Osteoblast (primary cell): ENCODE measurements around the gene SPANXD. TPM values are rescaled to one million over a fixed set of nuclear protein-coding genes. Genes with fewer than 3 reads are reported as not detected.

ENCODE experiments used
- DNase-seq: peaks from one replicate; pipeline ENCODE4 v3.0.0; 2011; ENCODE audit warnings: low spot score, mixed read lengths; ENCODE audit not compliant: insufficient read length; ENCODE audit errors: missing footprints
- H2AFZ ChIP-seq: 2 replicates; pipeline ENCODE4 v1.6.0; 2011; ENCODE audit warnings: mild to moderate bottlenecking, low read length
- H3K27ac ChIP-seq: 2 replicates; pipeline ENCODE4 v1.5.1; 2011; ENCODE audit warnings: mild to moderate bottlenecking, low read depth, low read length, moderate library complexity
- H3K27me3 ChIP-seq: 2 replicates; pipeline ENCODE4 v1.6.0; 2012; ENCODE audit warnings: mild to moderate bottlenecking, control low read depth, inconsistent platforms, low read length, moderate library complexity; ENCODE audit not compliant: insufficient read depth
- H3K36me3 ChIP-seq: 2 replicates; pipeline ENCODE4 v1.5.1; 2011; ENCODE audit warnings: mild to moderate bottlenecking, low read length, control low read depth, moderate library complexity; ENCODE audit not compliant: insufficient read depth
- H3K4me1 ChIP-seq: 2 replicates; pipeline ENCODE4 v1.5.1; 2011; ENCODE audit warnings: mild to moderate bottlenecking, low read length, control low read depth, moderate library complexity; ENCODE audit not compliant: insufficient read depth
- H3K4me2 ChIP-seq: 2 replicates; pipeline ENCODE4 v1.6.0; 2011; ENCODE audit warnings: mild to moderate bottlenecking, low read length; ENCODE audit not compliant: insufficient read depth
- H3K4me3 ChIP-seq: fragments of 200-600 bp; sonication (generic); 3 replicates; pipeline ENCODE4 v1.5.1; 2012; ENCODE audit warnings: mild to moderate bottlenecking, low read length, inconsistent platforms; ENCODE audit not compliant: insufficient read depth
- H3K79me2 ChIP-seq: 2 replicates; pipeline ENCODE4 v1.6.0; 2012; ENCODE audit warnings: mild to moderate bottlenecking, low read length, control low read depth, inconsistent platforms; ENCODE audit not compliant: insufficient read depth
- H3K9me3 ChIP-seq: 2 replicates; pipeline ENCODE4 v1.5.1; 2011; ENCODE audit warnings: low read depth, low read length, control low read depth
- H4K20me1 ChIP-seq: 2 replicates; pipeline ENCODE4 v1.6.0; 2012; ENCODE audit warnings: mild to moderate bottlenecking, low read length, control low read depth; ENCODE audit not compliant: insufficient read depth
- total RNA-seq: library from RNA; depleted of rRNA; stranded (reverse); fragments of >200 nt; gene quantifications from 2 replicates; pipeline ENCODE4 v1.2.3, GENCODE V29; 2012
- TF ChIP-seq, protein P1 (sequence below): IDR thresholded peaks from 2 replicates; pipeline ENCODE4 v1.5.1; 2011; ENCODE audit warnings: mild to moderate bottlenecking, low read depth, low read length, moderate library complexity; ENCODE audit errors: extremely low read depth

SPANXD gene
- total RNA-seq, 1 donor: not detected

DNA sequence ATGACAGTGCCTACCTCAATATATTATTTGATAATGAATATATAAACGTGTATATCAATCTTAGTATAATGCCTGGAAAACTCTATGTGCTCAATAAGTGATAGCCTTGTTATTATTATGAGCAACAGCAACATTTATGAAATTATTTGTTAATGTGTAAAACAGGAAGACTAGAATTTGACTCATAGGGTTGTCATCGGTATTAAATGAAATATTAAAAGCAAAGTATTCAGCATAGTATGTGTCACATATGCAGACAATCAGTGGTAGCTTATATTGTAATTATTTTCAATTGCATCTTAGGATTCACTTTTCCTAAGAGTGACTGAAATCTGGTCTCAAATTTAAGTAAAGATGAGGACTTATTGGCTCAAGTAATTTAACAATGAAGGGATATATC, 24.6 kb downstream of the SPANXD start:
- H2AFZ ChIP-seq: no peak overlapping the region
- peaks cover 2% of the 10 kb centered on the region for H3K9me3 ChIP-seq
- H3K79me2 ChIP-seq: no peaks in the 10 kb centered on the region
- no peaks in the 10 kb centered on the region for H4K20me1 ChIP-seq
- TF ChIP-seq, protein P1, sequence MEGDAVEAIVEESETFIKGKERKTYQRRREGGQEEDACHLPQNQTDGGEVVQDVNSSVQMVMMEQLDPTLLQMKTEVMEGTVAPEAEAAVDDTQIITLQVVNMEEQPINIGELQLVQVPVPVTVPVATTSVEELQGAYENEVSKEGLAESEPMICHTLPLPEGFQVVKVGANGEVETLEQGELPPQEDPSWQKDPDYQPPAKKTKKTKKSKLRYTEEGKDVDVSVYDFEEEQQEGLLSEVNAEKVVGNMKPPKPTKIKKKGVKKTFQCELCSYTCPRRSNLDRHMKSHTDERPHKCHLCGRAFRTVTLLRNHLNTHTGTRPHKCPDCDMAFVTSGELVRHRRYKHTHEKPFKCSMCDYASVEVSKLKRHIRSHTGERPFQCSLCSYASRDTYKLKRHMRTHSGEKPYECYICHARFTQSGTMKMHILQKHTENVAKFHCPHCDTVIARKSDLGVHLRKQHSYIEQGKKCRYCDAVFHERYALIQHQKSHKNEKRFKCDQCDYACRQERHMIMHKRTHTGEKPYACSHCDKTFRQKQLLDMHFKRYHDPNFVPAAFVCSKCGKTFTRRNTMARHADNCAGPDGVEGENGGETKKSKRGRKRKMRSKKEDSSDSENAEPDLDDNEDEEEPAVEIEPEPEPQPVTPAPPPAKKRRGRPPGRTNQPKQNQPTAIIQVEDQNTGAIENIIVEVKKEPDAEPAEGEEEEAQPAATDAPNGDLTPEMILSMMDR: no peak
- no peak overlapping the region for H3K27ac ChIP-seq
- H3K4me3 ChIP-seq: no peak overlapping the region
- H3K4me1 ChIP-seq: no peaks in the 10 kb centered on the region
- DNase-seq: no peak
- H3K4me2 ChIP-seq: no peak overlapping the region
- no peaks in the 10 kb centered on the region for H3K36me3 ChIP-seq
- no peaks in the 10 kb centered on the region for H3K27me3 ChIP-seq

DNA sequence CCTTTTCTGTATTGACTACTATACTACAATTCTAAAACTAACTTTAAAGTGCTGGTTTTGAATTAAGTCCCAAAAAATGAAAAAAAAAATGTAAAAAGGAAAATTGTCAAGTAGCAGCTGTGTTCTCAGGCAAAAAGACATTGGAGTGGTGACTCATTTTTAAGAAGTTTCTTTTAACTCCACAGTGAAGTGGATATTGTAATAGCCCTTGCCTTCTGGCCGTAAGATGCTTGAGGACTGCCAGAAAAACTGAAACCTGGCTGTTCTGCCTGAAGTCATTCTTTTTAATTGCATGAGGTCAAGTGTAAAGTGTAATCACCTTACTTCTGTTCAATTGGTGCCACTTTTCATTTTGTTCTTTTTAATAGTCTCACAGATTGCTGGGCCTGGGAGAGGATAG, 28.9 kb downstream of the SPANXD start:
- Histone ChIP-seq H3K9me3 (peaks cover 2% of the 10 kb centered on the region), H3K27ac (no peak overlapping the region), H3K4me2 (no peak overlapping the region), H3K4me3 (no peak overlapping the region), H4K20me1 (no peaks in the 10 kb centered on the region), H2AFZ (no peak overlapping the region), H3K4me1 (no peaks in the 10 kb centered on the region), H3K27me3 (no peaks in the 10 kb centered on the region), H3K36me3 (no peaks in the 10 kb centered on the region), H3K79me2 (no peaks in the 10 kb centered on the region)
- no peak for DNase-seq
- TF ChIP-seq, protein P1: no peak

DNA sequence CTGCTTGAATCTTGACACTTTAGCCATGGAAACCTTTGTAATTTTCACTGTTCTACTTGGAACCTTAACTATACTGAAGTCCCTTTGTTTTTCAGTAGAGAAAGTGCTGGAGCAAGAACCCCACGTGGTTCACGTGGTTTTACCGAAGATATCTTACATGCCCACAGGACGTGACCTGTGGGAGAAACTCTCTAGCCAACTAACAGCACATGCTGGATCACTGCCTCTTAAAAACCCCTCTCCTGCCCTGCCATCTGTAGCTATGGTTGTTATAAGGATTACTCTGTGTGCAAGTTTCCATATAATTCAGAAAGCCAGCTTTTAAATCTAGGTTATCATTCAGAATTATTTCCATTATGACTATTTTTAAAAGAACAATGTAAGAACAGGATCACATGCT, 30.2 kb downstream of the SPANXD start:
- no peaks in the 10 kb centered on the region for H3K36me3 ChIP-seq
- no peaks in the 10 kb centered on the region for H3K79me2 ChIP-seq
- H4K20me1 ChIP-seq: no peaks in the 10 kb centered on the region
- TF ChIP-seq, protein P1: no peak
- peaks cover 2% of the 10 kb centered on the region for H3K9me3 ChIP-seq
- H3K4me2 ChIP-seq: no peak overlapping the region
- H3K27ac ChIP-seq: no peak overlapping the region
- no peaks in the 10 kb centered on the region for H3K4me1 ChIP-seq
- no peak overlapping the region for H2AFZ ChIP-seq
- DNase-seq: no peak
- no peaks in the 10 kb centered on the region for H3K27me3 ChIP-seq
- no peak overlapping the region for H3K4me3 ChIP-seq

DNA sequence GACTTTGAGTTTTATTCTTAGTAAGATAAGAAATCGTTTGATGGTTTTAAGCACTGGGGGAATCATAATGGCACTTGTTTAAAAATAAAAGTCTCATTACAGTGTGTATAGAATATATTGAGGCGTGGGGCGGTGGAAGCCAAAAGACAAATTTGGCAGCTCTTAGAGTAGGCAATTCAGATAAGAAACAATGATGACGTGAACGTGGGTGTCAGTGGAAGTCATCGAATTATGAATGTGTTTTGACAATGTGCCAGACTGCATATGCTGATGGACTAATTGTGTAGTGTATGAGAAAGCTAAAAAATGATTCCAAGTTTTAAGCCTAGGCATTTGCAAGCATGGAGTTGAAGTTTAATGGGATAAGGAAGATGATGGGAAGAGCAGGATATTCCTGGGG, 35.8 kb downstream of the SPANXD start:
- Histone ChIP-seq H3K9me3 (no peaks in the 10 kb centered on the region), H3K27me3 (no peaks in the 10 kb centered on the region), H4K20me1 (no peaks in the 10 kb centered on the region), H3K36me3 (no peaks in the 10 kb centered on the region), H2AFZ (no peak overlapping the region), H3K4me2 (no peak overlapping the region), H3K4me3 (no peak overlapping the region), H3K79me2 (no peaks in the 10 kb centered on the region), H3K27ac (no peak overlapping the region), H3K4me1 (no peaks in the 10 kb centered on the region)
- no peak for DNase-seq
- TF ChIP-seq, protein P1: no peak
